CD1c-positive myeloid dendritic cell (primary cell): ENCODE measurements around the gene SERPINB10.

ENCODE experiments used
- DNase-seq: peaks from one replicate; pipeline ENCODE4 v3.0.0-alpha.2; 2016; ENCODE audit errors: extremely low spot score

The SERPINB10 gene, protein sequence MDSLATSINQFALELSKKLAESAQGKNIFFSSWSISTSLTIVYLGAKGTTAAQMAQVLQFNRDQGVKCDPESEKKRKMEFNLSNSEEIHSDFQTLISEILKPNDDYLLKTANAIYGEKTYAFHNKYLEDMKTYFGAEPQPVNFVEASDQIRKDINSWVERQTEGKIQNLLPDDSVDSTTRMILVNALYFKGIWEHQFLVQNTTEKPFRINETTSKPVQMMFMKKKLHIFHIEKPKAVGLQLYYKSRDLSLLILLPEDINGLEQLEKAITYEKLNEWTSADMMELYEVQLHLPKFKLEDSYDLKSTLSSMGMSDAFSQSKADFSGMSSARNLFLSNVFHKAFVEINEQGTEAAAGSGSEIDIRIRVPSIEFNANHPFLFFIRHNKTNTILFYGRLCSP

DNA sequence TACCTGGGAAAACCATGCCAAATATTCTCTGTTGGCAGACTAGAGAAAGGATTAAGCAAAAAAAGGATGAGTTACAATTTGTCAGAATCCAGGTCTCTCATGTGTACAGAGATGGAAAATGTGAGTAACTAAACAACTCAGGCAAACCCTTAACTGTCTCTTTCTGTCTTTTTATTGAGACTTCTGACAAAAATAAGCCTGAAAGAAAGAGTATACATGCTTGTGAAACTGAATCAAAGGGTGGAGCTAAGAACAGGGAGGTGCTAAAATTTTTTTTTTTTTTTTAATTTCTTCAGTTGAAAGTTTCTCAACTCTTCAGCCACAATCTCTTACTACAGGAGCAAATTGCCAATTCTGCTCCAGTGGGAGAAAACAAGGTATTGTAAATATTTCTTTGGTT is at the start of gene SERPINB10:
Gene SERPINB10, plus strand, starts transcription at position 295 of the 400 bp plus-strand sequence. CDS start 7,553 bp downstream, outside the sequence.
- DNase-seq: no peak

DNA sequence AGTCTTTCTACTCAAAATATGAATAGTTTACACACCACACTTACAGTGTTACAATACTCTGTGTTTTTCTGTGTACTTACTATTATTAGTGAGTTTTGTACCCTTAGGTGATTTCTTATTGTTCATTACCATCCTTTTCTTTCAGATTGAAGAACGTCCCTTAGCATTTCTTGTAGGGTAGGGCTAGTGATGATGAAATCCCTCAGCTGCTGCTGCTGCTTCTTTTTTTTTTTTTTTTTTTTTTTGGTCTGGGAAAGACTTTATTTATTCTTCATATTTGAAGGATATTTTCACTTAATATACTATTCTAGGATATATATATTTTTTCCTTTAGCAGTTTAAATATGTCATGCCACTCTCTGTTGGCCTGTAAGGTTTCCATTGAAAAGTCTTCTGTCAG is 49.3 kb upstream of the SERPINB10 start:
- no peak for DNase-seq

DNA sequence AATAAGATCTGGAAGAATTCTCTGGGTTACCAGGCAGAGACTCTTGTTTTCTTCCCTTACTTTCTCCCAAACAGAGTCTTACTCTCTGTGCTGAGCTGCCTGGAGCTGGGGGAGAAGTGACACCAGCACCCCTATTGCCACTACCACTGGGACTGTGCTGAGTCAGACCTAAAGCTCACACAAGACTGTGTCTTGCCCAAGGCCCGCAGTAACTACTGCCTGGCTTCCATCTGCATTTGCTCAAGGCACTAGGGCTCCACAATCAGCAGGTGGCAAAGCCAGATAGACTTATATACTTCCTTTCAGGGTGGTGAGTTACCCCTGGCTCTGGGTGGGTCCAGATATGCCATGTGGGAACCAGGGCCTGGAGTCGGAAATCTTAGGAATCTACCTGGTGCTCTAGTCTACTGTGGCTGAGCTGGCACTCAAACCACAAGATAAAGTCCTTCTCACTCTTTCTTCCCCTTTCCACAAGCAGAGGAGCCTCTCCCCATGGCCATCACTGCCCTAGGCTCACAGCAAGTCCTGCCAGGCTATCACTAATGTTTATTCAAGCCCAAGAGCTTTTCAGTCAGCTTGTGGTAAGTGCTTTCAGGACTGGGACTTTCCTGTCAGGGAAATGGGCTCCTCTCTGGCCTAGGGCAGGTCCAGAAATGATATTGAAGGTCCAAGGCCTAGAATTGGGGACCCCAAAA is 47.8 kb upstream of the SERPINB10 start:
- no peak for DNase-seq

DNA sequence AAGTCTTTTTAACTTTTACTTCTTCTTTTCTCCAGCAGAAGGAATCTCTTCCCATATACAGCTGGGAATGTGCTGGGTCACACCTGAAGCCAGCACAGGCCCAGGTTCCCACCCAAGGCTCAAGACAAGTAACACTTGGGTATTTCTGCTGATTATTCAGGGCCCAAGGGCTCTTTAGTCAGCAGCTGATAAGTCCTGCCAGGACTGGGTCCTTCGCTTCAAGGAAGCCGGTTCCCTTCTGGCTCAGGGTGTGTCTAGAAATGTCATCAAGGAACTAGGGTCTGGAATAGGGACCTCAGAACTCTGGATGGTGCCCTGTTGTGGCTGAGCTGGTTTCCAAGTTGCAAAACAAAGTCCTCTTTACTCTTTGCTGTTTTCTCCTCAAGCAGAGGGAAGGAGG is 47.2 kb upstream of the SERPINB10 start:
- no peak for DNase-seq

DNA sequence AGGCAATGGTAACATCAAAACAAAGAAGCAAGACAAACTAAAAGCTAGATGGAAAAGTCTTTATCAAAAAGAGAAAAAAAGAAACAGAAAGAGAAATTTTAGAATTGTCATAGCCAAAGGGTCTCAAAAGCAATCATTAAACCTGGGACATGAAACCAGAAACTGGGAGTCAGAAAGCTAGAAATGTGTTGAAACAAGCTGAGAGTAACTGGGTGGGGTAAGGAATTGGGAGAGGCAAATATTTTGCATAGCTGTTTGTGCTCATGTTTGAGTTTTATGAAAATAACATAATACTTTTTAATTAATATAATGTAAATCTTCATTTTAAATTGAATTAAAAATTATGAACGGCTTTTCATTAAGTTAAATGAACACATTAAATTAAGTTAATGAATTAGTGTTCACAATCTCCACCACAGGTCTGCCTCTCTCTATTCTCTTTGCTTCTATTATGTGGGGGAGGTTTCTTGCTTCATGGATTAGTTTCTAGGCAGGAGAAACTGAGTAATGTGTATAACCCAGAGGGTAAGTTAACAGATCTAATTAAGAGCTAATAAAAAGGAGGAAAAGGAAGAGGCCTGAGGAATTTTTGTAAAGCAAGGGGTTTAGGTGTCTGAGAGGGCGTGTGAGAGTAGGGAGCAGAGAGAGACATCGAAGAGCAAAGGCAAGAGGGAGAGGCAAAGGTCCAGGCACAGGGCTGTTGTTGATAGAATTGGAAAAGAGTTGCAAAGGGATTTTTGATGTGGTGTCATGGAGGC is 40.2 kb upstream of the SERPINB10 start:
- no peak for DNase-seq

DNA sequence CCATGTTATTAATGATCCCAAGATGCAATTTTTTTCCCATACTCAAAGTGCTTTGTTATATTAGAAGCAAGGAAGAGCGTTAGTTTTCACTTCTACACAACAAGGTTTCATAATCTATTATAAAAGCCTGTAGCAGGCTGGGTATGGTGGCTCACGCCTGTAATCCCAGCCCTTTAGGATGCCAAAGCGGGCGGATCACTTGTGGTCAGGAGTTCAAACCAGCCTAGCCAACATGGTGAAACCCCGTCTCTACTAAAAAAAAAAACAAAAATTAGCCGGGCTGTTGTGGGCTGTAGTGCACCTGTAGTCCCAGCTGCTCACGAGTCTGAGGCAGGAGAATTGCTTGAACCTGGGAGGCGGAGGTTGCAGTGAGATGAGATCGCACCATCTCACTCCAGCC is 39.2 kb upstream of the SERPINB10 start:
- DNase-seq: no peak

DNA sequence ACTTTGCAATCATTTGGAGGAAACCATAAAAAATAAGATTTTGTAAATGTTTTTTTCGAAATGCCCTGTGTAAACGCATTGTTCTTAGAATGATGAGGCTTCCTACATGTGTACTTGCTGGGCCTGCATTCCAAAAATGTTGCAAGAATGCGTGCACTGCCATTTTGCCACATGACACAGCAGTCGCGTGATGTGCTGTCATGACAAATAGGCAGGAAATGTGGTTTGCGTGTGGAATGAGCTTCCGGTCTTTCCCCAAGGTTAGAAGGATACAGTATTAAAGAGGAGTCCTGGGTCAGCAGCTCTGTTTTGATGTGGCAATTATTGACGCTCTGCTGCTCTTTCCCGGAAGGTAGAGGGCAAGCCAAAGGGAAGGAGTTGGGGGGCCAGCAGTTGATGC is 38.4 kb upstream of the SERPINB10 start:
- DNase-seq: peak; percentile 84

DNA sequence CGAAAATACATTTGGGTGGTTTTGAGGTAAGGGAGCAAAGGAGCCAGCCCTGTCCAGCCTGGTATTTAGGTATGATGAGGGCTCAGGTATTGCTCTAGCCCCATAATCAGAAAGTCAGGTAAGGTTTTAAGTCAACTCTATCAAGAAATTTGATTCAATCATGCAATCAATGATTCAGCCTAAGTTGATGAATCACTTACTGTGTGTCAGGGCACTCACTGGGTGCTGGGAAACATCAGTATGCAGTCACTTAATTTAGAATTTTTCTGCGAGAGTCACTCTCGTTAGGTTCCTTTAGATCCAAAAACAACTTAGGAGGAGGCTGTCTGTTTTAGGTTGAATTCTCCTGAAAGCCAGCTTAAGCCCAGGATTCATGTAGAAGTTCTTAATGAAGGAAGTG is 37.9 kb upstream of the SERPINB10 start:
- DNase-seq: no peak

DNA sequence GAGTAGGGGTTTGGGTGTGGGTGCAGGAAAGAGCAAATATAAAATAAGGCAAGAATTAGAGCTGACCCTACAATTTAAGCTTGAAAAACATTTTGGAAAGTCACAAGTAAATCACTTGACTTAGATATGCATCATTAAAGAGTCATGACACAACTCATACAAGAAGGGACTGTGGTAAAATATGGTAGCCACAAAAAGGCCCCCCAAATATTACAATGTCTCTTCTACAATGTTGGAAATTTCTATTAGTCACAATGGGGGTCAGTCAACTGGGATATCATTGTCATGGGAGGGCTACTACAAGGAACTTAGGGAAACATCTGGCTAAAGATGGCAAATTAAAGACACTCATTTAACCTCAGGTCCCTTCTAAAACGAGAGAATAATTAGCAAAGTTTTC is 35.9 kb upstream of the SERPINB10 start:
- no peak for DNase-seq

DNA sequence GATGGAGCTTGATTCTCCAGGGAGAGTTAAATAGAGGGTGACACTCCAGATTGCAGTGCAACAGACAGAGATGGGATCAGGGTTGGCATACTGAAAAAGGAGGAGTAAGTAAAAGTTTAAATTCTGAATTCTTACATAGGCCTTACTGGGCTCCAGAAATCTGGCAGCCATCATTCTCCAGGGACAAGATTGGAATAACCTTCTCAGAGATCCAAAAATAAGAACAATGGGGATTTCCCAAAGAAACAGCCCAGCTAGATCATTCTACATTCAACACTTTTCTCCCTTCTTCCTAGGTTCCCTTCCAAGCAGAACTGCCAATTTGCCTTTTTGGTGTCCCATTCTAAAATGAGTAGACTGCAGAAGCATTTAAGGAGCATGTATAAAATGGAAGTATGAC is 35.2 kb upstream of the SERPINB10 start:
- no peak for DNase-seq

DNA sequence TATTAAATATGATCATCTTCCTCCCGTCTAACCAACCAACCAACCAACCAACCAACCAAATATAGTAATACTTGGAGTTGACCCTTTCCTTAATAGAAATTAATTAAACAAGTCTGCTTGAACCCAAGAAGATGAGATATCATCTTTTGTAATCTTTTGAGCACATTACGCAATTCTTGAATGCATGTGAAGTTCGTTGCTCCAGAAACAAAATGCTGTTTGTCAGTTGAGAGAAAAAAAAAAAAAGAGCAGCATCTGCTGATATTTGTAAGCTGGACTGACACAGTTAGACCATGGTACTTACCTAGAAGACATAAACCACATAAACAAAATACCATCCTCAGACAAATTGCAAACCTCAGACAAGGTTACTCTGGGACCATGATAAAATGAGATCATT is 29.4 kb upstream of the SERPINB10 start:
- DNase-seq: peak; percentile 26

DNA sequence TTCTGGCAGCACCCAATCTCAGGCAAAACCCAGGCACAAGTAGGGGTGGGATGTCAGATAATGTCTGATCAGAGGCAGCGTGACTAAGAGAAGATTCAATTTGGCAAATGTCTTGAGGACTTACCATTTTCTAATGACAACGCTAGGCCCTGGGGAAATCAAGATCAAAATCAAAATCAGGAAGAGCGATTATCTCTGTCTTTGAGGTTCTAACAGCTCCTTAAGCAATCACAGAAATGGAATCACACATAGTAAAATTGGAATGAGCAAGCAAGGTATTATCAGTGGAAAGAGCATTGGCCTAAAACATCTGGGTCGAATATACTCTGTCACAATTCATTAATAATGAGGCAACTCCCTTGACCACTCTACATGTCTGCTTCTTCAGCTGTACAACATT is 28.8 kb upstream of the SERPINB10 start:
- no peak for DNase-seq

DNA sequence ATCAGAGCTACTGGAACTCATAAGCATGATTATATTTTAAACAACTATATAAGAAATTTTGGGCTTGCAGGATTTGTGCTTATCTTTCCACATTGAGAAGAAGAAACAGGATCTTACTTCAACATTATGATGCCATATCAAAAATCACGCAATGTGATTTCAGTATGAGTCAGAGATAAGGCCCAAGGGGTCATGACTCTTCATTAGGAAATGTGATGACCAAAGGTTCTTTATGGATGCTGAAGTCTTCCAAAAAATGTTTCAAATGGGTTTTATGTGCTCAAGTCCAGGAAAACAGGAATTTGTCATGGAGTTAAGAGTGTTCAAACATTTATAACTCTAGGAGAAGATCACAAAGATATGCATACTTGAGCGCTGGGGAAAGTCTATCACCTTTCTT is 28.0 kb upstream of the SERPINB10 start:
- DNase-seq: peak; percentile 65

DNA sequence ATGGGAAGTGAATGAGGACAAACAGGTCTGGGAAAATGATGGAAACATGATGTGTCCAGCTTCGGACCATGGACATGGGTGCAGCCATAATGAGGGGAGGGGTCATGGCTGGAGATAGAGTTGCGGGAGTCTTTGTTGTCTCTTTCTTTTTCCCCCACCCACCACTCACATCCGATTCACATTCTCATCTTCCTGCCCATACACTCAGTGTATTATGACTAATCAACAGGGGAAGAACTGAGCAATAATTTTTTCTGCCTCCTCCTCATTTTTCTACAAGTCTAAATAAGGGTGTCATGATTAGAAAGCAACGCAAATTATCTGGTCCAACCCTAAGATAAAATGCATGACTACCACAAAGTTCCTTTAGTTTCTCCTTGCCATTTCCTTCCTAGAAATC is 25.9 kb upstream of the SERPINB10 start:
- DNase-seq: no peak

DNA sequence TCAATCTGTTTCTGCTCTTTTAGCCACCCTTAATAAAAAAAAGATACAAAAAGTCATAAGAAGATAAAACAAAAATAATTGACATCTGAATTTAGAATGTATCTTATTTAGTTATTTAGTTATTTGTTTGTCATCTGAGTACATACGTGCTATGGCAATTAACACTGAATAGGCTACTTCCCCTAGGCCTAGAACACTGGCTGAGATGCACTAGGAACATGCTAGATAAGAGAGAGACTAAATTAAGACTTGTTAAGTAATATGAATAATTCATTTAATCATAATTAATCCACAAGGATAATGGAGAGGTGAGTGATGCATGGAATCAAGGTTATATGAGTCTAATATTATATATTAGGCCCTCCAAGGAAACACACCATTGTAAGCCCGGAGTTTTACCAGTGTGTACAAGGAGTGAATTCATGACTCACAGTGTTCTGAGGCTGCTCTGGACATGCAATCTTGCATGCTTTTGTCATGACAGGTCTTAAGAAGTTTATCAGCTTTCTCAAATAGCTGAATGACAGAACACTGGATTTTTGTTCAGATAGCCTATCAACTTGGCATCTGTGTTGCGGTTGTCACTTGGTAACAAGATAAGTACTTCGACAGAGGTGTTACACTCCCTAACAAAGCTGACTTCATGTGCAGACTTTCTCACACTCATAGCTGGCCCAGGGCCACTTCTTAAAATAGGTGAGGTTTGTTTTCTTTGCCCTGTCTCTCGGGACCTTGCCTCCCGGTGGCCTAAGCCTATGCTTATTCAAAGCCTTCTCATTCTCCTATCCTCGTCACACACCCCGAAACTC is 25.2 kb upstream of the SERPINB10 start:
- no peak for DNase-seq

DNA sequence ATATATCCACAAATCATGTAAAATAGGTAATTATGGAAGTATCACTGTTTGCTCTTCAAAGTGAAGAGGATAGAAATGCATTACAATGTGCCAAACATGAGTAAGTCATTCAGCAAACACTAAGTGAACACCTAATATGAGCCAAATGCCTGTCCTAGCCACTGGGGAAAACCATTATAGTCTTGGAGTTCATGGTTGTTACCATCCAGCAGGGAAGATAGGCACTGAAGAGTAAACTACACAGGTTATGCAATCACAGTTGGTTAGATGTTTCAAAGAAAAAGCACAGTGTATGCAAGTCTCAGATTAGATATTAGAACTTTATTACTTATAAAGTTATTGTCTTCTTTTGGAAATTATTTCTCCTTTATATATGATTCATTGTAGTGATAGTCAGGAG is 24.1 kb upstream of the SERPINB10 start:
- no peak for DNase-seq

DNA sequence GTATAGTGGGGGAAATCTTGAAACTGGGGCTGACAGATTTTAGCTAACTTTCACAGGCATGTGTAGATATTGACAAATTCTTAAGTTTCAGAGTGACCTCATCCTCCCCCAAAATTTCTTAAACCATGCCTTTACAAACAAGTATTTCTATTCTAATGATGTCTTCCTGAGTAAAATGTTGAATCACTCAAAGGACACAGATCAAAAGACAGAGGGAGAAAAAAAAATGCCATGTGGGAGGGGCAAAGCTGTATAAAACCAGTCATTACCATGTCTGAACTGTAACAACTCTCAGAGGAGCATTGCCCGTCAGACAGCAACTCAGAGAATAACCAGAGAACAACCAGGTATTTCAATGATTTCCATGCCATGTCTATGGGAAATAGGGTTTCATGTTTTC is 20.3 kb upstream of the SERPINB10 start, which contains the start of gene SERPINB2:
Gene SERPINB2, plus strand, starts transcription at position 282 of the 400 bp plus-strand sequence. CDS start 3,740 bp downstream, outside the sequence.
- DNase-seq: peak; percentile 14

DNA sequence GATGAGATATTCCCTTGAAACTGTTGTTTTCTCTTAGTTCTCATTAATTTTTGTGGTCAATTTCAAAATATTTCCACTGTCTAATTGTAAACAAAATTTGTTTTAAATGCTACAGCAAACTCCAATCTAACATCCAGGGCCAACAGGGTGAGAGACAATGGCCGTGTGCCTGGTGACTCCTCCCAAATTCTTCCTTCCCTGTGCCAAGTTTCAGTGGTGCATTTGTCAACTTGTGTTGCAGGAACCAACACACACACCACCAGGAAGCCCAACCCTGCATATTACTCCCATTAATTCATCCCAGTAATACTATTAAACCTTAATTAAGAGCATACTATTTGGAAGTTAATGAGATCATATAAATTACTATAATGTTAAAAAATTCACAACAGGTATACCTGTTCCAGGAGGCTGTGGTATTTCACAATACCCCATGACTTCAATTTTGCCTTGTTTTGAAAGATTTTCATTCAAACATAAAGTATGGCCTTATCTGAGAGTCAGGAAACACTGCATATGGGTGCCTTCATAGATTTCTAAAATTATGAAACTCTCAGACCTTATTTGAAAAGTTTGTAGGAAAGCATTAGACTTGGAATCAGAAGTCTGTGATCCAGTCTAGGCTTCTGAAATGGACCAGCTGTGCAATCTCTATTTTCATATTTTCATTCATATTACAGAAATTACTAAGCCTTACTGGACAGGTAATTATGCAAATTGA is 19.1 kb upstream of the SERPINB10 start:
- no peak for DNase-seq

DNA sequence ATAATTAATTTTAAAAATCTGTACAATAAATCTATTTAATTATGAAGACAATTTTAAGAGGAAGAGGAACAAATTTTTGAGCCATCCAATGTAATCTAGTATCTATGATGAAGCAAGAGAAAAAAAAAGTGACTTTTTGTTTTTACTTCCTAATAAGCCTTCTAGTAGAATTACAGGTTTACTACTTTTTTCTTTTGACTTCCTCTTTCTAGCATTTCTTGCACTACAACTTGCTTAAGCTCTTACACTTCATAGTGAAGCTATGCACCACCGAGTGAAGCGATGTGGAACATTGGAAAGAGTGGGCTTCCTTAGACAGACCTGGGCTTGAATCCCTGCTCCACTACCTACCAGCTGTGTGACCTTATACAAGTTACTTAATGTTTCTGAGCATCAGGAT is 18.1 kb upstream of the SERPINB10 start:
- DNase-seq: peak; percentile 80

DNA sequence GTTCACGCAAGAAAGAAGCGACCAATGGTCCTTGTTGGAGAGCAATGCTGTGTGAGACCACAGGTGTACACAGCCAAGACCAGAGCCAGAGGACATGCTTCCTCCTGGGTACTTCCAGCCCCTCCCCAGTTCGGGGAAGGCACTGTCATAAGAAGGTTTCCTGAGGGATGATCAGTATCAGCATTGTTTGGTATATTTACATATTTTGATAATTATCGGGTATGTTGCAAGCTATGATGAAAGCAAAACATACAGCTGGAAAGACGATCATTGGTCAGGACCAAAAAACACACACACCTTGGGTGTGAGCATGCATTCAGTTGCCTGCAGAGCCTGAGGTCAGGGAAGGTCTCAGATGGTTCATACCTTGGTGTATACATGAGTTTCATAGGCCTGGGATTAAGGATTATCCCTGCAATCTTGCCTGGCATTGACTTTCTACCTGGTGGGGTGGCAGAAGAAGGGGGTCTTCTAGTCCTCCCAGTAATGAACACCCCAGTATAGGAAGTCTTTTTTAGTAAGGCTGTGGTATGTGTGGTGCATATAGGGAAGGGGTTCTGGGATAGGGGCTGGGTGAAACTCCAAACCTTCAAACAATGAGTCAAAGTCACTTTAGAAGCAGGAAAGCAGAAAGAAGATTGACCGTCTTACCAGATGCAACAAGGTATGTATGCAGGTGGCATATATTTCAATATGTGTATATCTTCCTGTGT is 17.4 kb upstream of the SERPINB10 start:
- no peak for DNase-seq
